BJ (cell line): Measurements from ENCODE around the gene FOXP2. TPM values are rescaled to one million over a fixed set of nuclear protein-coding genes. Genes with fewer than 3 reads are reported as not detected.
"Not testable (repeated sequence)": the region's sequence is repeated elsewhere in the genome, so short reads cannot be mapped to it uniquely, and the experiment has no call there.

Experiments
- CTCF ChIA-PET: fragments of 350-600 bp; formaldehyde crosslinking; extraction: SDS; loops from one replicate; lab custom pipeline; 2021; ENCODE audit warnings: antibody characterized with exemption, inconsistent platforms; lab: Yijun Ruan, JAX
- POLR2A ChIA-PET: fragments of 300-600 bp; sonication (Branson Sonifier 250); formaldehyde crosslinking; extraction: SDS; loops from one replicate; lab custom pipeline; 2021; ENCODE audit warnings: antibody characterized with exemption; lab: Charles Lee
- DNase-seq: peaks from one replicate; pipeline ENCODE4 v3.0.0-alpha.2; 2011; ENCODE audit warnings: low read depth
- H3K27me3 ChIP-seq: 2 replicates; pipeline ENCODE4 v1.6.0; 2011; ENCODE audit warnings: low read length; ENCODE audit not compliant: control insufficient read depth, insufficient read depth
- H3K36me3 ChIP-seq: 2 replicates; pipeline ENCODE4 v1.5.1; 2011; ENCODE audit warnings: low read length; ENCODE audit not compliant: control insufficient read depth, insufficient read depth
- H3K4me3 ChIP-seq: 2 replicates; pipeline ENCODE4 v1.5.1; 2011; ENCODE audit warnings: low read depth, mild to moderate bottlenecking, control low read depth, low read length
- polyA plus RNA-seq: library from polyadenylated mRNA; depleted of rRNA; stranded (reverse); fragments of >200 nt; gene quantifications from 2 replicates; pipeline ENCODE4 v1.2.3, GENCODE V29; 2011
- TF ChIP-seq, protein P1 (sequence below): IDR thresholded peaks from 2 replicates; pipeline ENCODE4 v1.5.1; 2011; ENCODE audit warnings: low read depth, mild to moderate bottlenecking, control low read depth, inconsistent platforms, low read length, moderate library complexity; ENCODE audit not compliant: insufficient read depth

Gene FOXP2
- polyA plus RNA-seq, 1 experiment, result 0.66 TPM

GRCh38 chr7:114502454-114503254 lies 88.0 kb downstream of the FOXP2 start:
- H3K36me3 ChIP-seq, result no peaks in the 10 kb centered on the region
- CTCF ChIA-PET, result no interaction called here
- TF ChIP-seq, protein P1, sequence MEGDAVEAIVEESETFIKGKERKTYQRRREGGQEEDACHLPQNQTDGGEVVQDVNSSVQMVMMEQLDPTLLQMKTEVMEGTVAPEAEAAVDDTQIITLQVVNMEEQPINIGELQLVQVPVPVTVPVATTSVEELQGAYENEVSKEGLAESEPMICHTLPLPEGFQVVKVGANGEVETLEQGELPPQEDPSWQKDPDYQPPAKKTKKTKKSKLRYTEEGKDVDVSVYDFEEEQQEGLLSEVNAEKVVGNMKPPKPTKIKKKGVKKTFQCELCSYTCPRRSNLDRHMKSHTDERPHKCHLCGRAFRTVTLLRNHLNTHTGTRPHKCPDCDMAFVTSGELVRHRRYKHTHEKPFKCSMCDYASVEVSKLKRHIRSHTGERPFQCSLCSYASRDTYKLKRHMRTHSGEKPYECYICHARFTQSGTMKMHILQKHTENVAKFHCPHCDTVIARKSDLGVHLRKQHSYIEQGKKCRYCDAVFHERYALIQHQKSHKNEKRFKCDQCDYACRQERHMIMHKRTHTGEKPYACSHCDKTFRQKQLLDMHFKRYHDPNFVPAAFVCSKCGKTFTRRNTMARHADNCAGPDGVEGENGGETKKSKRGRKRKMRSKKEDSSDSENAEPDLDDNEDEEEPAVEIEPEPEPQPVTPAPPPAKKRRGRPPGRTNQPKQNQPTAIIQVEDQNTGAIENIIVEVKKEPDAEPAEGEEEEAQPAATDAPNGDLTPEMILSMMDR, result no peak
- no peak for DNase-seq
- H3K4me3 ChIP-seq, result no peak overlapping the region
- POLR2A ChIA-PET, result no interaction called here
- H3K27me3 ChIP-seq, result no peaks in the 10 kb centered on the region

- Histone ChIP-seq H3K4me3 (no peak overlapping the region), H3K36me3 (no peaks in the 10 kb centered on the region), H3K27me3 (no peaks in the 10 kb centered on the region)
- POLR2A ChIA-PET, result no interaction called here
- DNase-seq, result no peak
- CTCF ChIA-PET, result no interaction called here
- TF ChIP-seq, protein P1, result no peak
Measured at GRCh38 chr7:114504586-114504985, 90.0 kb downstream of the FOXP2 start.

DNA sequence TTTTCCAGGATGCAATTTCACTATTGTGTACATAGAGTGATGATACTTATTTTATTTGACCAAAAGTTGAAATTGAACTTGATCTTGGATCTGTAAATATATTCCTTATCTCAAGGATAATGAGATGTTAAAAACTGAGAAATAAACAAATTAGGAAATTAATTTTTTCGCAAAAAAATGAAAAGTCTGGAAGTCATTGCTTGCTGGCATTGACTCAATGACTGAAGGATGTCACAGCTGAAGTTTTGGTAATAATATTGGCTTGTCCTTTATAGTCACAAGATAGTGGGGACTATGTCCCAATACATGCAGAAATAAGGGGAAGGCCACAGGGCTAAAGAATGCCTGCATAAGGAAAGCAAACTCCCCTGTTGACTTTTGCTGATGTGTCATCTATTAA lies 92.8 kb downstream of the FOXP2 start:
- CTCF ChIA-PET, result no interaction called here
- DNase-seq, result no peak
- POLR2A ChIA-PET, result no interaction called here
- Histone ChIP-seq H3K36me3 (no peaks in the 10 kb centered on the region), H3K27me3 (no peaks in the 10 kb centered on the region), H3K4me3 (no peak overlapping the region)
- TF ChIP-seq, protein P1, result no peak

DNA sequence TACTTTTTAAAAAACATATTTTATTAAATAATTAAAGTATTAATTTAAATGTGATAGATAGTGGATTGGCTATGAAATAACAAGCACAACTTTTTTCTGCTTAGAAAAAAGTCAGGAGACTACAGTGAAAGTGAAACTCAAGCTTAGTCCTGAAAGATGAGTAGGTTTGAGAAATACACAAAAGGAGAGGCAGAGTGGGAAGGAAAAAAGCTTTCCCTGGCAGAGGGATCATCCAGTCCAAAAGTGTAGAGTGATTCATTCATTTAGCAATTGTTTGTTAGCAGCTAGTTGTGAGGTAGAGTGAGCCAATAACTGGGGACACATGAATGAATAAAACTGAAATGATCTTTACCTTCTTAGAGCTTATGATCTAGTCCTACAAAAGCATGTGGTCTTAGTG lies 93.5 kb downstream of the FOXP2 start:
- TF ChIP-seq, protein P1, result no peak
- CTCF ChIA-PET, result no interaction called here
- POLR2A ChIA-PET, result interaction anchor here (0.6 kb wide), 1 partner anchor 18 kb away, joined by 3 read pairs; no protein-coding TSS in a partner anchor
- Histone ChIP-seq H3K27me3 (no peaks in the 10 kb centered on the region), H3K4me3 (no peak overlapping the region), H3K36me3 (no peaks in the 10 kb centered on the region)
- no peak for DNase-seq

DNA sequence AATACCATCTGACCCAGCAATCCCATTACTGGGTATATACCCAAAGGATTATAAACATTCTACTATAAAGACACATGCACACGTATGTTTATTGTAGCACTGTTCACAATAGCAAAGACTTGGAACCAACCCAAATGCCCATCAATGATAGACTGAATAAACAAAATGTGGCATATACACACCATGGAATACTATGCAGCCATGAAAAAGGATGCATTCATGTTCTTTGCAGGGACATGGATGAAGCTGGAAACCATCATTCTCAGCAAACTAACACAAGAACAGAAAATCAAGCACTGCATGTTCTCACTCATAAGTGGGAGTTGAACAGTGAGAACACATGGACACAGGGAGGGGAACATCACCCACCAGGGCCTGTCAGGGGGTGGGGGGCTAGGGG lies 96.2 kb downstream of the FOXP2 start:
- H3K27me3 ChIP-seq, H3K36me3 ChIP-seq, H3K4me3 ChIP-seq, DNase-seq, CTCF ChIA-PET, POLR2A ChIA-PET: not testable (repeated sequence)

DNA sequence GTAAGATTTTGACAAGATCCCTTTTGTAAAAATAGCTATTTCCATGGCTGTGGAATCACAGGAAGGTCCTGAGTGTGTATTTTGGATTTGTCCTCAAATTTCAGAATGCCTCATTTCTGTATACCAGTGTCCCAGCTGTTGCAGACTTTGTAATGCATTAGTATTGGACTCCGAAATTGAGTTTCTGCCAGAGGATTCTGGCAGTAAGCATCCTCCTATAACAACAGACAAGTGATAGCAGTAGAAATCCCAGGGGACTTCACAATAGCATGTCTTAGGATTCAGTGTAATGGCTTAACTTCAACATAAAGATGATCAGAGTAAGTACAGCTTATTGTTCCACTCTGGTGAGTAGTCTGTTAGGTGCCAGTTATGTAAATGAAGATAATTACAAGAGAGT lies 104.6 kb downstream of the FOXP2 start:
- H3K4me3 ChIP-seq, result no peak overlapping the region
- no peak for DNase-seq
- H3K36me3 ChIP-seq, result no peaks in the 10 kb centered on the region
- ChIA-PET CTCF (no interaction called here), POLR2A (no interaction called here)
- no peaks in the 10 kb centered on the region for H3K27me3 ChIP-seq
- TF ChIP-seq, protein P1, result no peak
